ENCODE measurements around the gene RSPH4A.

- TF ChIP-seq CTCF (IDR thresholded peaks at IDR 0.05 in 4 of 5, conservative IDR thresholded peaks at IDR 0.05 in 1 of 5) (no peak), POLR2A (IDR thresholded peaks at IDR 0.05) (no peak)
Measured at GRCh38 chr6:116572162-116572561, 44.1 kb upstream of the RSPH4A start.
